AG04449 (cell line): ENCODE data around the gene TFB1M.

Experiments
- CTCF ChIA-PET: fragments of 350-600 bp; formaldehyde crosslinking; extraction: SDS; loops from one replicate; lab custom pipeline; 2021; ENCODE audit warnings: antibody characterized with exemption; lab: Yijun Ruan, JAX
- POLR2A ChIA-PET: fragments of 400-600, 350-600 bp; formaldehyde crosslinking; extraction: SDS; loops from one replicate; lab custom pipeline; 2020; ENCODE audit warnings: antibody characterized with exemption, inconsistent platforms; lab: Yijun Ruan, JAX
- DNase-seq: peaks from one replicate; pipeline ENCODE4 v3.0.0-alpha.2; 2010; ENCODE audit warnings: low read depth, low spot score
- H3K4me3 ChIP-seq: 2 replicates; pipeline ENCODE4 v1.5.1; 2011; ENCODE audit warnings: low read depth, mild to moderate bottlenecking, control low read depth, low read length
- TF ChIP-seq, protein P1 (sequence below): IDR thresholded peaks from one replicate; pipeline ENCODE4 v1.5.1; 2011; ENCODE audit warnings: mild to moderate bottlenecking, moderate library complexity, low read length, control low read depth, inconsistent platforms; ENCODE audit not compliant: insufficient read depth; ENCODE audit errors: missing control alignments

TFB1M gene

DNA sequence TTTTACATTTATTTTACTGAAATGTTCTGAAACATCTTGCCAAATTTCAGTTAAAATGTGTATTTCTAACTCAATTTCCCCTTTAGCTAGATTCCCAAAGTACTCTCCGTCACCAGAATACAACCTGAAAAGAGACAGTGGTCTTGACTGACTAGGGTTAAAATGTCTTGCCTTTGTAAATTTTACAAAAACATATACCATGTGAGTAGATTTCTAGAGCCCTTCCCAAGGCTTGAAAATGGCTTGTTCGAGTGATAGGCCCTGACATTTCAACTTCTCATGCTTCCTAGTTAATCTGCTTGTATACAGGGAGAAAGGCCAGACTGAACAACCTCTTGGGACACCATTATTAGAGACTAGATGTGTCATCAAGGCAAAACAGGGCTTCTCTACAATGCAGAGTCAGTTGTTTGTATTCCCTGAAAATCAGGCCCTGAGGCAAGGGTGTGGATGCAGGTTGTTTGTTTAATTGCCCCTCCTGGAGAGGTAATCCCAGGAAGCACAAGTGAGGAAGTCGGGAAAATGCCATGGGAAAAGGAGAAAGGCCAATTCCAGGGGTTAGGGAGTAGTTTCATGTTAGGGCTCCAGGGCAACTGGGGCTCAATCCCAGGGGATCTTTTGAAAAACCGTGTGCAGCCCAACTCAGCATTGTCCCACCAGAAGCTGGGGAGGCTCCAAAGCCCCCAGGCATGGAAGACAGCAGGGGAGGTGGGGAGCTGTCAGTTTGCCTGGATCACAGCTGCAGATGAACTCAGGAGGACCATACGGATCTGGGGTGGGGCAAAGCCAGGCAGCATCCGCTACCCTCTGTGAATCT, 11.6 kb upstream of the TFB1M start:
- TF ChIP-seq, protein P1, sequence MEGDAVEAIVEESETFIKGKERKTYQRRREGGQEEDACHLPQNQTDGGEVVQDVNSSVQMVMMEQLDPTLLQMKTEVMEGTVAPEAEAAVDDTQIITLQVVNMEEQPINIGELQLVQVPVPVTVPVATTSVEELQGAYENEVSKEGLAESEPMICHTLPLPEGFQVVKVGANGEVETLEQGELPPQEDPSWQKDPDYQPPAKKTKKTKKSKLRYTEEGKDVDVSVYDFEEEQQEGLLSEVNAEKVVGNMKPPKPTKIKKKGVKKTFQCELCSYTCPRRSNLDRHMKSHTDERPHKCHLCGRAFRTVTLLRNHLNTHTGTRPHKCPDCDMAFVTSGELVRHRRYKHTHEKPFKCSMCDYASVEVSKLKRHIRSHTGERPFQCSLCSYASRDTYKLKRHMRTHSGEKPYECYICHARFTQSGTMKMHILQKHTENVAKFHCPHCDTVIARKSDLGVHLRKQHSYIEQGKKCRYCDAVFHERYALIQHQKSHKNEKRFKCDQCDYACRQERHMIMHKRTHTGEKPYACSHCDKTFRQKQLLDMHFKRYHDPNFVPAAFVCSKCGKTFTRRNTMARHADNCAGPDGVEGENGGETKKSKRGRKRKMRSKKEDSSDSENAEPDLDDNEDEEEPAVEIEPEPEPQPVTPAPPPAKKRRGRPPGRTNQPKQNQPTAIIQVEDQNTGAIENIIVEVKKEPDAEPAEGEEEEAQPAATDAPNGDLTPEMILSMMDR: no peak
- H3K4me3 ChIP-seq: no peak overlapping the region
- CTCF ChIA-PET: interaction anchor here (0.9 to 6.2 kb wide), 6 partner anchors 10 to 213 kb away, joined by 3 to 87 read pairs (median 5); partner anchors contain the start of gene TFB1M
- POLR2A ChIA-PET: no interaction called here
- DNase-seq: no peak

DNA sequence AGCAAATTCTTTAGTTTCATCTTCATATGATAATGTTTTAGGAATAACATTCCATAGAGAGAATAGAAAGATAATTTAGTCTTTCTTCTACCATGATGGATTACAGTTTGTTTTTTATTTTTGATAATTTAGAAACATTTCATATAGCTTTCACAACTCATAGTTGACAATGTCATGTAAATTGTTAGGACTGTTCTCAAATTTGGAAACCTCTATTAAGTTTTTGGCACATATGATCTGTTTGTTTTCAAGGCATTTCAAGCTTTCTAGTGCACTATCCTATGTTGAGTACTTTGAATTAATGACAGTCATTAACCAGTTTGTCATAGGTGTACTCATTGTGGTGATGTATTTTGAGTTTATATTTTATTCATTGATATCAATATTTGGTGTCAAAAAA, 10.7 kb upstream of the TFB1M start:
- H3K4me3 ChIP-seq: no peak overlapping the region
- CTCF ChIA-PET: interaction anchor here (0.6 to 6.2 kb wide), 4 partner anchors 9 to 207 kb away, joined by 3 to 87 read pairs (median 17); partner anchors contain the start of gene TFB1M

GRCh38 chr6:155324172-155324571, 9.9 kb upstream of the TFB1M start:
- CTCF ChIA-PET: interaction anchor here (4.0 kb wide), 1 partner anchor 8 kb away, joined by 31 read pairs; the partner anchor contains the start of gene TFB1M
- POLR2A ChIA-PET: no interaction called here

More for the DNA sequence above, 10.7 kb upstream of the TFB1M start:
- no peak for DNase-seq
- TF ChIP-seq, protein P1: no peak
- POLR2A ChIA-PET: no interaction called here

DNA sequence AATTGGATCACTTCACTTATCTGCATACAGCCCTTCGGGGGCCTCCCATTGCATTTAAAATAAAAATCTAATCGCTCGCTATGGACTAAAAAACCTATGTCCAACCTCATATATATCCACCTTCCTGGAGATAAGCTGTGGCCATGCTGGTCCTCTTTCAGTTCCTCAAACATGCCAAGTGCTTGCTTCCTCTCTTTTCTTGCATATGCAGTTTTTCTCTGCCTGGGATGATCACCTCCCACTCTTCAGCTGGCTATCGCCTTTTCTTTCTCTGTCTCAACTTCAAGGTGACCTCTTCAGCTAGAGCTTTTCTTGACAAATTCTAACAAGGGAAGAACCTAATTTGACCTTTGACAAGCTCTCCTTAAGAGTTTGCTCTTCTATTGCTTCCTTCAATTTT, 5.6 kb upstream of the TFB1M start:
- TF ChIP-seq, protein P1: no peak
- no peak overlapping the region for H3K4me3 ChIP-seq
- ChIA-PET CTCF (interaction anchor here (0.6 to 1.3 kb wide), 4 partner anchors 8 to 176 kb away, joined by 3 to 5 read pairs (median 4); no protein-coding TSS in a partner anchor), POLR2A (no interaction called here)
- DNase-seq: no peak

More at GRCh38 chr6:155324172-155324571, 9.9 kb upstream of the TFB1M start:
- TF ChIP-seq, protein P1: no peak
- H3K4me3 ChIP-seq: no peak overlapping the region
- no peak for DNase-seq

GRCh38 chr6:155317186-155317585, 2.9 kb upstream of the TFB1M start:
- no peak overlapping the region for H3K4me3 ChIP-seq
- CTCF ChIA-PET: interaction anchor here (0.7 to 5.8 kb wide), 19 partner anchors 9 to 643 kb away, joined by 3 to 80 read pairs (median 4); no protein-coding TSS in a partner anchor
- no peak for DNase-seq
- POLR2A ChIA-PET: no interaction called here
- TF ChIP-seq, protein P1: no peak

- POLR2A ChIA-PET: no interaction called here
- TF ChIP-seq, protein P1: no peak
- H3K4me3 ChIP-seq: no peak overlapping the region
- no peak for DNase-seq
- CTCF ChIA-PET: interaction anchor here (0.7 to 5.8 kb wide), 18 partner anchors 9 to 640 kb away, joined by 3 to 80 read pairs (median 4); no protein-coding TSS in a partner anchor
Observed at GRCh38 chr6:155316419-155316818, 2.1 kb upstream of the TFB1M start.
